SK-N-SH (cell line): ENCODE results near the gene PSMD9.

Experiments used
- CTCF ChIP-seq: fragments of 200-600 bp; sonication (generic); IDR thresholded peaks from 2 replicates; pipeline ENCODE4 v1.6.1; 2017; ENCODE audit warnings: antibody characterized with exemption, mild to moderate bottlenecking, moderate library complexity
- EP300 ChIP-seq, 2 experiments: IDR thresholded peaks; 2 replicates each; pipeline versions ENCODE4 v1.4.0 to v1.6.1; 2012; ENCODE audit warnings: borderline replicate concordance in 1 of 2, low read depth in 1 of 2, low read length in 1 of 2
- GABPA ChIP-seq: IDR thresholded peaks from 2 replicates; pipeline ENCODE4 v1.4.0; 2012; ENCODE audit warnings: low read depth, mild to moderate bottlenecking
- GATA2 ChIP-seq: sonication (generic); formaldehyde crosslinking; IDR thresholded peaks from 2 replicates; pipeline ENCODE4 v1.5.0; 2020; ENCODE audit warnings: mild to moderate bottlenecking, missing genetic modification reagents
- MAX ChIP-seq: IDR thresholded peaks from 2 replicates; pipeline ENCODE4 v1.4.0; 2012; ENCODE audit warnings: low read depth
- POLR2AphosphoS5 ChIP-seq: IDR thresholded peaks from 2 replicates; pipeline ENCODE4 v1.6.1; 2012; ENCODE audit warnings: low read depth, low read length
- RAD21 ChIP-seq: IDR thresholded peaks from 2 replicates; pipeline ENCODE4 v1.6.1; 2012; ENCODE audit warnings: mild to moderate bottlenecking, low read length
- YY1 ChIP-seq: IDR thresholded peaks from 2 replicates; pipeline ENCODE4 v1.4.0; 2012; ENCODE audit warnings: low read depth, mild to moderate bottlenecking

GRCh38 chr12:121892673-121893561 lies 4.3 kb downstream of the PSMD9 start:
- TF ChIP-seq CTCF: no peak
- TF ChIP-seq GABPA: no peak
- TF ChIP-seq YY1: no peak
- TF ChIP-seq RAD21: no peak
- TF ChIP-seq EP300 (IDR thresholded peaks at IDR 0.05; ENCODE audit: borderline replicate concordance in 1 of 2, low read depth in 1 of 2, low read length in 1 of 2): no peak
- no peak for TF ChIP-seq POLR2AphosphoS5
- no peak for TF ChIP-seq MAX
- TF ChIP-seq GATA2: no peak
